C4-2B (cell line): Measurements from ENCODE around the gene APCDD1.

Source experiments
- ZFX ChIP-seq: fragments of 450-650 bp; IDR thresholded peaks from 2 replicates; pipeline ENCODE4 v1.6.1; 2017
- TF ChIP-seq, protein P1 (sequence below): fragments of 450-650 bp; conservative IDR thresholded peaks from 2 replicates; pipeline ENCODE4 v1.5.1; 2017; ENCODE audit warnings: mild to moderate bottlenecking

- TF ChIP-seq, protein P1, sequence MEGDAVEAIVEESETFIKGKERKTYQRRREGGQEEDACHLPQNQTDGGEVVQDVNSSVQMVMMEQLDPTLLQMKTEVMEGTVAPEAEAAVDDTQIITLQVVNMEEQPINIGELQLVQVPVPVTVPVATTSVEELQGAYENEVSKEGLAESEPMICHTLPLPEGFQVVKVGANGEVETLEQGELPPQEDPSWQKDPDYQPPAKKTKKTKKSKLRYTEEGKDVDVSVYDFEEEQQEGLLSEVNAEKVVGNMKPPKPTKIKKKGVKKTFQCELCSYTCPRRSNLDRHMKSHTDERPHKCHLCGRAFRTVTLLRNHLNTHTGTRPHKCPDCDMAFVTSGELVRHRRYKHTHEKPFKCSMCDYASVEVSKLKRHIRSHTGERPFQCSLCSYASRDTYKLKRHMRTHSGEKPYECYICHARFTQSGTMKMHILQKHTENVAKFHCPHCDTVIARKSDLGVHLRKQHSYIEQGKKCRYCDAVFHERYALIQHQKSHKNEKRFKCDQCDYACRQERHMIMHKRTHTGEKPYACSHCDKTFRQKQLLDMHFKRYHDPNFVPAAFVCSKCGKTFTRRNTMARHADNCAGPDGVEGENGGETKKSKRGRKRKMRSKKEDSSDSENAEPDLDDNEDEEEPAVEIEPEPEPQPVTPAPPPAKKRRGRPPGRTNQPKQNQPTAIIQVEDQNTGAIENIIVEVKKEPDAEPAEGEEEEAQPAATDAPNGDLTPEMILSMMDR, result no peak
- TF ChIP-seq ZFX, result no peak
Measured at GRCh38 chr18:10499230-10499629, 44.8 kb downstream of the APCDD1 start.
